GM10847 (cell line): ENCODE measurements around the gene IGFBP5.

ENCODE experiments used
- POLR2A ChIP-seq: IDR thresholded peaks from 2 replicates; pipeline ENCODE4 v1.6.1; 2011; ENCODE audit not compliant: insufficient read length; ENCODE audit errors: extremely low read depth

Gene IGFBP5

GRCh38 chr2:216695401-216695821 is at the start of gene IGFBP5:
Gene IGFBP5, minus strand, starts transcription at chr2:216695549. Its CDS starts 774 bp downstream, at chr2:216694775.
- no peak for TF ChIP-seq POLR2A

- TF ChIP-seq POLR2A = no peak
Observed at GRCh38 chr2:216743781-216744180, 48.4 kb upstream of the IGFBP5 start.

- TF ChIP-seq POLR2A = no peak
Observed at GRCh38 chr2:216742411-216742810, 47.1 kb upstream of the IGFBP5 start.

GRCh38 chr2:216741223-216741593 is 45.9 kb upstream of the IGFBP5 start:
- no peak for TF ChIP-seq POLR2A

- TF ChIP-seq POLR2A = no peak
Observed at GRCh38 chr2:216740557-216741222, 45.3 kb upstream of the IGFBP5 start.

GRCh38 chr2:216739035-216739434 is 43.7 kb upstream of the IGFBP5 start:
- TF ChIP-seq POLR2A = no peak

- TF ChIP-seq POLR2A = no peak
Observed at GRCh38 chr2:216737676-216738075, 42.3 kb upstream of the IGFBP5 start.

- TF ChIP-seq POLR2A = no peak
Observed at GRCh38 chr2:216736326-216736725, 41.0 kb upstream of the IGFBP5 start.

GRCh38 chr2:216735668-216736067 is 40.3 kb upstream of the IGFBP5 start:
- no peak for TF ChIP-seq POLR2A

- TF ChIP-seq POLR2A = no peak
Observed at GRCh38 chr2:216735086-216735485, 39.7 kb upstream of the IGFBP5 start.

- no peak for TF ChIP-seq POLR2A
Observed at GRCh38 chr2:216733046-216733445, 37.7 kb upstream of the IGFBP5 start.

- no peak for TF ChIP-seq POLR2A
Observed at GRCh38 chr2:216732334-216732733, 37.0 kb upstream of the IGFBP5 start.

GRCh38 chr2:216731465-216731864 is 36.1 kb upstream of the IGFBP5 start:
- TF ChIP-seq POLR2A = no peak

GRCh38 chr2:216730871-216731270 is 35.5 kb upstream of the IGFBP5 start:
- no peak for TF ChIP-seq POLR2A

GRCh38 chr2:216727346-216728122 is 32.2 kb upstream of the IGFBP5 start:
- no peak for TF ChIP-seq POLR2A

GRCh38 chr2:216724190-216724589 is 28.8 kb upstream of the IGFBP5 start:
- TF ChIP-seq POLR2A = no peak
